OCI-LY7 (cell line): ENCODE data around the gene PDCD1LG2. TPM values are rescaled to one million over a fixed set of nuclear protein-coding genes. Genes with fewer than 3 reads are reported as not detected.

Source experiments
- BruUV-seq: library from RNA; stranded (reverse); fragments of 400-500 nt; replicated peaks from 2 replicates; lab custom pipeline; 2021; lab: Mats Ljungman, UMichigan
- CTCF ChIA-PET: fragments of 300-600 bp; sonication (Branson Sonifier 250); formaldehyde crosslinking; loops from one replicate; lab custom pipeline; 2022; ENCODE audit warnings: antibody characterized with exemption; ENCODE audit not compliant: unreplicated experiment; lab: Charles Lee
- POLR2A ChIA-PET: fragments of 300-600 bp; sonication (Branson Sonifier 250); formaldehyde crosslinking; loops from one replicate; lab custom pipeline; 2022; ENCODE audit warnings: antibody characterized with exemption; lab: Charles Lee
- DNase-seq: peaks from one replicate; pipeline ENCODE4 v3.0.0-alpha.2; 2015; ENCODE audit warnings: low spot score
- H2AFZ ChIP-seq: fragments of 200-600 bp; sonication (generic), shearing (Covaris generic); 2 replicates; pipeline ENCODE4 v1.6.1; 2014; ENCODE audit warnings: mild to moderate bottlenecking, antibody characterized with exemption, low read length, moderate library complexity
- H3K27ac ChIP-seq: fragments of 200-600 bp; sonication (generic); 2 replicates; pipeline ENCODE4 v1.5.1; 2014; ENCODE audit warnings: mixed run types, low read depth, mild to moderate bottlenecking, moderate library complexity, low read length, inconsistent platforms; ENCODE audit not compliant: poor library complexity, severe bottlenecking
- H3K36me3 ChIP-seq: fragments of 200-600 bp; sonication (generic); 2 replicates; pipeline ENCODE4 v1.6.1; 2014; ENCODE audit warnings: mild to moderate bottlenecking, antibody characterized with exemption, low read length, moderate library complexity, mixed read lengths; ENCODE audit not compliant: insufficient read depth
- H3K4me1 ChIP-seq: fragments of 200-600 bp; sonication (generic); 2 replicates; pipeline ENCODE4 v1.5.1; 2014; ENCODE audit warnings: mild to moderate bottlenecking, low read length; ENCODE audit not compliant: insufficient read depth, poor library complexity, severe bottlenecking
- H3K4me2 ChIP-seq: fragments of 200-600 bp; sonication (generic); 2 replicates; pipeline ENCODE4 v1.6.1; 2014; ENCODE audit warnings: mild to moderate bottlenecking, low read length
- H3K4me3 ChIP-seq: fragments of 200-600 bp; sonication (generic); 2 replicates; pipeline ENCODE4 v1.5.1; 2014; ENCODE audit warnings: mild to moderate bottlenecking, low read depth, low read length; ENCODE audit not compliant: poor library complexity, severe bottlenecking
- H3K79me2 ChIP-seq: fragments of 200-600 bp; sonication (generic); 2 replicates; pipeline ENCODE4 v1.6.1; 2016; ENCODE audit warnings: low read depth, mild to moderate bottlenecking, low read length, moderate library complexity, mixed read lengths; ENCODE audit not compliant: insufficient read depth
- H3K9me2 ChIP-seq: fragments of 200-600 bp; sonication (generic); 2 replicates; pipeline ENCODE4 v1.6.1; 2016; ENCODE audit warnings: mild to moderate bottlenecking, low read length, mixed read lengths; ENCODE audit not compliant: insufficient read depth
- H3K9me3 ChIP-seq: fragments of 200-600 bp; sonication (generic); 2 replicates; pipeline ENCODE4 v1.6.1; 2014; ENCODE audit warnings: mild to moderate bottlenecking, mixed run types, low read length, mixed read lengths
- H4K20me1 ChIP-seq: fragments of 200-600 bp; sonication (generic); 2 replicates; pipeline ENCODE4 v1.6.1; 2014; ENCODE audit warnings: mild to moderate bottlenecking, antibody characterized with exemption, low read length, moderate library complexity, mixed read lengths; ENCODE audit not compliant: insufficient read depth
- EZH2phosphoT487 ChIP-seq: fragments of 200-600 bp; sonication (generic); IDR thresholded peaks from 2 replicates; pipeline ENCODE4 v1.6.1; 2018; ENCODE audit warnings: low read depth, borderline replicate concordance, mild to moderate bottlenecking, mixed run types, antibody characterized with exemption, low read length, moderate library complexity, mixed read lengths
- intact Hi-C: fragments of 100-400 bp; cut with micrococcal nuclease; formaldehyde crosslinking; loops from one replicate; pipeline ENCODE4 v1.10.0; 2022; ENCODE audit not compliant: unreplicated experiment
- total RNA-seq, 2 experiments: library from RNA; depleted of rRNA in 1 of 2; stranded (reverse); fragments of >200 nt in 1 of 2; shearing (Covaris generic) in 1 of 2; gene quantifications; 2 replicates each; pipeline ENCODE4 v1.2.3, GENCODE V29; 2014 to 2022
- TF ChIP-seq, protein P1 (sequence below): fragments of 200-600 bp; sonication (generic); conservative IDR thresholded peaks from 2 replicates; pipeline ENCODE4 v1.5.1; 2014; ENCODE audit warnings: mild to moderate bottlenecking, antibody characterized with exemption, low read length, moderate library complexity, mixed read lengths

Gene PDCD1LG2
- total RNA-seq, 2 experiments from 2014 or later: not detected

DNA sequence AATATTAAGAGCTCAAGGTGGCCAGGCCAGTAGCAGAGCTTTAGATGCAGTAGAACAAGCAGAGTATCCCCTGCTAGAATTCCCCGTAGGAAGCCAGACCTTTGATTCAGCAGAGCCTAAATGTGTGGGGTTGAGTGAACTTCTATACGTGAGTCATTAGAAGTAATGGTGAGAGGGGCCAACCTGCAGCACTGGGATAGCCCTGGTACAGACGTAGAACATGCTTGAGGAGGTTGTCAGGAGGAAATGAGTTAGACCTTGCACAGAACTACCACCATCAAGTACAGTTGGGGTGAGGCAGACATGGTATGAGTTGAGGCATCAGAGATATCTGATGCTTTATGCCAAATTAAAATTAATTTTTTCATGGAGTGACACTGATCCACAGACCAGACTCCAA, 42.0 kb downstream of the PDCD1LG2 start:
- no peaks in the 10 kb centered on the region for H3K9me3 ChIP-seq
- H3K4me3 ChIP-seq: no peak overlapping the region
- H3K27ac ChIP-seq: no peak overlapping the region
- H3K9me2 ChIP-seq: no peaks in the 10 kb centered on the region
- H3K36me3 ChIP-seq: no peaks in the 10 kb centered on the region
- no peak for DNase-seq
- TF ChIP-seq, protein P1, sequence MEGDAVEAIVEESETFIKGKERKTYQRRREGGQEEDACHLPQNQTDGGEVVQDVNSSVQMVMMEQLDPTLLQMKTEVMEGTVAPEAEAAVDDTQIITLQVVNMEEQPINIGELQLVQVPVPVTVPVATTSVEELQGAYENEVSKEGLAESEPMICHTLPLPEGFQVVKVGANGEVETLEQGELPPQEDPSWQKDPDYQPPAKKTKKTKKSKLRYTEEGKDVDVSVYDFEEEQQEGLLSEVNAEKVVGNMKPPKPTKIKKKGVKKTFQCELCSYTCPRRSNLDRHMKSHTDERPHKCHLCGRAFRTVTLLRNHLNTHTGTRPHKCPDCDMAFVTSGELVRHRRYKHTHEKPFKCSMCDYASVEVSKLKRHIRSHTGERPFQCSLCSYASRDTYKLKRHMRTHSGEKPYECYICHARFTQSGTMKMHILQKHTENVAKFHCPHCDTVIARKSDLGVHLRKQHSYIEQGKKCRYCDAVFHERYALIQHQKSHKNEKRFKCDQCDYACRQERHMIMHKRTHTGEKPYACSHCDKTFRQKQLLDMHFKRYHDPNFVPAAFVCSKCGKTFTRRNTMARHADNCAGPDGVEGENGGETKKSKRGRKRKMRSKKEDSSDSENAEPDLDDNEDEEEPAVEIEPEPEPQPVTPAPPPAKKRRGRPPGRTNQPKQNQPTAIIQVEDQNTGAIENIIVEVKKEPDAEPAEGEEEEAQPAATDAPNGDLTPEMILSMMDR: no peak
- TF ChIP-seq EZH2phosphoT487: no peak
- no peaks in the 10 kb centered on the region for H4K20me1 ChIP-seq
- H3K79me2 ChIP-seq: no peaks in the 10 kb centered on the region
- no peak overlapping the region for H3K4me2 ChIP-seq
- no peak overlapping the region for H2AFZ ChIP-seq
- BruUV-seq: no TSS peak
- ChIA-PET POLR2A (interaction anchor here (0.7 kb wide), 1 partner anchor 47 kb away, joined by 3 read pairs; no protein-coding TSS in a partner anchor), CTCF (no interaction called here)
- intact Hi-C loops: no loop called here
- no peaks in the 10 kb centered on the region for H3K4me1 ChIP-seq

DNA sequence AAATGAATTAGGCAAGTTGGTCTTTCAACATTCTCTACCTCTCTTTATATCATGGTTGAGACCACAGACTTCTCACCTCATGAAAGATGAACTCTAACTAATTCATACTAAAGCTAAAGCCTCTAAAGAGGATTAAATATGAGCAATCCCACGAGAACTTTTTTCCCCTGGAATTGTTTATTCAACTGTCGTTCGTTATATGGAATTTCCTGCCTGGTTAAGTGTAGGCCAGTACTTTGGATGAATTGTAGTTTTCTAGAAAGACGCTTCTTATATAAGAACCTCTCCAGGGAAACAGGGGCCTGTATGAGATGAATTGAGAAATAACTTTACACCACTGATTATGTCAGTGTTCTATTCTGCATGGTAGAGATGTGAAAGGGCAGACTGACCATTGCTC, 42.9 kb downstream of the PDCD1LG2 start:
- intact Hi-C loops: no loop called here
- no peaks in the 10 kb centered on the region for H3K9me3 ChIP-seq
- no peaks in the 10 kb centered on the region for H3K9me2 ChIP-seq
- no TSS peak for BruUV-seq
- no peaks in the 10 kb centered on the region for H3K36me3 ChIP-seq
- no peaks in the 10 kb centered on the region for H3K4me1 ChIP-seq
- no peak overlapping the region for H2AFZ ChIP-seq
- no peak overlapping the region for H3K27ac ChIP-seq
- no peak overlapping the region for H3K4me2 ChIP-seq
- TF ChIP-seq EZH2phosphoT487: no peak
- TF ChIP-seq, protein P1: no peak
- no peaks in the 10 kb centered on the region for H3K79me2 ChIP-seq
- no peak overlapping the region for H3K4me3 ChIP-seq
- ChIA-PET CTCF (no interaction called here), POLR2A (interaction anchor here (0.7 to 1.1 kb wide), 2 partner anchors 10 to 48 kb away, joined by 3 to 4 read pairs; no protein-coding TSS in a partner anchor)
- no peaks in the 10 kb centered on the region for H4K20me1 ChIP-seq
- DNase-seq: no peak

DNA sequence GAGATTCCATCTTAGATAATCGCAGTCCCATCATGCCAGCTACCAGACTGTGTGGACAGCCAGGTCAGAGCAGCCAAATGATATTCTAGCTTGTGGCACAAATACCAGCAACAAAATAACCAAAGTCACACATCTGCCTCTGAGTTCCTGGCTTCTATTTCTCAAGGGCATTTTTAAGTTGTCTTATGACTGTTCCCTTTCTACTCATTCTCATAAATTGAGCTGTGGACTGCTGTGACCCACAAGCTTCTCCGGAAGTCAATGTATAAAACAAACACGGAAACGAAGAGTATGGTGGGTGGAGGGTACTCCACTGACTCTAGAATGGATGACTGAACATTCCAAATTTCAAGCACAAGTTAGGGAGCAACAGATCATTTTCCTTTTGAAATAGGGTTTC, 43.9 kb downstream of the PDCD1LG2 start:
- ChIA-PET POLR2A (interaction anchor here (0.5 to 1.1 kb wide), 3 partner anchors 9 to 610 kb away, joined by 3 to 4 read pairs (median 3); no protein-coding TSS in a partner anchor), CTCF (no interaction called here)
- peak overlapping the region; percentile 45; the same call in 1 of the 2 replicates for H2AFZ ChIP-seq
- intact Hi-C loops: no loop called here
- TF ChIP-seq EZH2phosphoT487: no peak
- TF ChIP-seq, protein P1: no peak
- no peak overlapping the region for H3K27ac ChIP-seq
- no peaks in the 10 kb centered on the region for H4K20me1 ChIP-seq
- H3K4me3 ChIP-seq: no peak overlapping the region
- no peaks in the 10 kb centered on the region for H3K9me3 ChIP-seq
- H3K4me2 ChIP-seq: no peak overlapping the region
- DNase-seq: no peak
- no peaks in the 10 kb centered on the region for H3K79me2 ChIP-seq
- H3K4me1 ChIP-seq: no peaks in the 10 kb centered on the region
- BruUV-seq: no TSS peak
- H3K9me2 ChIP-seq: no peaks in the 10 kb centered on the region
- H3K36me3 ChIP-seq: no peaks in the 10 kb centered on the region
